ENCODE measurements around the gene RNF138.

GRCh38 chr18:32152705-32153448, 61.2 kb downstream of the RNF138 start:
- TF ChIP-seq CTCF (IDR thresholded peaks at IDR 0.05) (no peak), POLR2A (IDR thresholded peaks at IDR 0.05) (no peak), EP300 (IDR thresholded peaks at IDR 0.05) (no peak)
